ENCODE data around the gene THPO.

- TF ChIP-seq CTCF (IDR thresholded peaks at IDR 0.05) (no peak), POLR2A (IDR thresholded peaks at IDR 0.05) (no peak)
These were observed 37.1 kb upstream of the THPO start for GRCh38 chr3:184415203-184415490.

Measured in upper lobe of left lung (tissue), 4 donors.